GM12878 (cell line): ENCODE measurements around the gene ADAMTSL4.

Source experiments
- CTCF ChIP-seq, 3 experiments: IDR thresholded peaks in 2 of 3; conservative IDR thresholded peaks in 1 of 3; 2 replicates each; pipeline ENCODE4 v1.5.1; 2011; ENCODE audit warnings: low read depth in 3 of 3, low read length in 3 of 3, mild to moderate bottlenecking in 3 of 3, control low read depth in 2 of 3, moderate library complexity in 2 of 3, inconsistent platforms in 1 of 3, mixed read lengths in 1 of 3; ENCODE audit not compliant: control insufficient read depth in 2 of 3, insufficient read depth in 1 of 3; ENCODE audit errors: extremely low read depth in 1 of 3
- EGR1 ChIP-seq, 2 experiments: IDR thresholded peaks; 1 replicate in 1 of 2; 2 replicates in 1 of 2; pipeline ENCODE4 v1.6.1; 2011 to 2012; ENCODE audit warnings: low read depth in 2 of 2, low read length in 2 of 2, borderline replicate concordance in 1 of 2, mild to moderate bottlenecking in 1 of 2, moderate library complexity in 1 of 2
- NFYB ChIP-seq: IDR thresholded peaks from 2 replicates; pipeline ENCODE4 v1.6.1; 2011; ENCODE audit warnings: low read depth, mild to moderate bottlenecking, low read length, improper control_type of control experiment, moderate library complexity; ENCODE audit not compliant: insufficient read depth
- NR2F1 ChIP-seq: fragments of 450-650 bp; conservative IDR thresholded peaks from 2 replicates; pipeline ENCODE4 v1.6.1; 2017; ENCODE audit warnings: mild to moderate bottlenecking
- POLR2A ChIP-seq: IDR thresholded peaks from 2 replicates; pipeline ENCODE4 v1.6.1; 2011; ENCODE audit warnings: low read depth, mild to moderate bottlenecking, low read length
- POLR2AphosphoS2 ChIP-seq: IDR thresholded peaks from 2 replicates; pipeline ENCODE4 v1.6.1; 2011; ENCODE audit warnings: low read depth, mild to moderate bottlenecking, low read length, improper control_type of control experiment, moderate library complexity
- SMC3 ChIP-seq: IDR thresholded peaks from 2 replicates; pipeline ENCODE4 v1.6.1; 2011; ENCODE audit warnings: low read length, improper control_type of control experiment, borderline replicate concordance
- YY1 ChIP-seq: IDR thresholded peaks from 2 replicates; pipeline ENCODE4 v1.6.1; 2011; ENCODE audit warnings: low read depth, mild to moderate bottlenecking, low read length
- ZZZ3 ChIP-seq: IDR thresholded peaks from 2 replicates; pipeline ENCODE4 v1.6.1; 2011; ENCODE audit warnings: low read depth; ENCODE audit not compliant: control insufficient read depth, insufficient read length
- TF ChIP-seq, protein P1 (sequence below): fragments of 150-350 bp; IDR thresholded peaks from 2 replicates; pipeline ENCODE4 v1.6.1; 2016; ENCODE audit warnings: low read depth, low read length

DNA sequence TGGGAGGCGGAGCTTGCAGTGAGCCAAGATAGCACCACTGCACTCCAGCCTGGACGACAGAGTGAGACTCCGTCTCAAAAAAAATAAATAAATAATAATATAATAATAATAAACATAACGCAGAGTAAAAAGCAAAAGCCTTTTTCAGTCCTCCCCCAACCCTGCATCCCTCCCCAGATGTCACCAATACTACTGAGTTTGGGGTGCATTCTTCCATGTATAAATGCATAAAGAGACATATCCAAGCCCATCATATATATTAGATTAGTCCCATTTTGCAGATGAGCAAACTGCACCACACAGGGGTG is 930 bp upstream of the ADAMTSL4 start:
- TF ChIP-seq SMC3: no peak
- no peak for TF ChIP-seq CTCF (IDR thresholded peaks at IDR 0.05 in 2 of 3, conservative IDR thresholded peaks at IDR 0.05 in 1 of 3; ENCODE audit: control insufficient read depth in 2 of 3, extremely low read depth in 1 of 3, insufficient read depth in 1 of 3, low read depth in 3 of 3, low read length in 3 of 3)
- no peak for TF ChIP-seq POLR2AphosphoS2
- no peak for TF ChIP-seq EGR1 (IDR thresholded peaks at IDR 0.05; ENCODE audit: borderline replicate concordance in 1 of 2, low read depth in 2 of 2, low read length in 2 of 2)
- no peak for TF ChIP-seq YY1
- TF ChIP-seq, protein P1, sequence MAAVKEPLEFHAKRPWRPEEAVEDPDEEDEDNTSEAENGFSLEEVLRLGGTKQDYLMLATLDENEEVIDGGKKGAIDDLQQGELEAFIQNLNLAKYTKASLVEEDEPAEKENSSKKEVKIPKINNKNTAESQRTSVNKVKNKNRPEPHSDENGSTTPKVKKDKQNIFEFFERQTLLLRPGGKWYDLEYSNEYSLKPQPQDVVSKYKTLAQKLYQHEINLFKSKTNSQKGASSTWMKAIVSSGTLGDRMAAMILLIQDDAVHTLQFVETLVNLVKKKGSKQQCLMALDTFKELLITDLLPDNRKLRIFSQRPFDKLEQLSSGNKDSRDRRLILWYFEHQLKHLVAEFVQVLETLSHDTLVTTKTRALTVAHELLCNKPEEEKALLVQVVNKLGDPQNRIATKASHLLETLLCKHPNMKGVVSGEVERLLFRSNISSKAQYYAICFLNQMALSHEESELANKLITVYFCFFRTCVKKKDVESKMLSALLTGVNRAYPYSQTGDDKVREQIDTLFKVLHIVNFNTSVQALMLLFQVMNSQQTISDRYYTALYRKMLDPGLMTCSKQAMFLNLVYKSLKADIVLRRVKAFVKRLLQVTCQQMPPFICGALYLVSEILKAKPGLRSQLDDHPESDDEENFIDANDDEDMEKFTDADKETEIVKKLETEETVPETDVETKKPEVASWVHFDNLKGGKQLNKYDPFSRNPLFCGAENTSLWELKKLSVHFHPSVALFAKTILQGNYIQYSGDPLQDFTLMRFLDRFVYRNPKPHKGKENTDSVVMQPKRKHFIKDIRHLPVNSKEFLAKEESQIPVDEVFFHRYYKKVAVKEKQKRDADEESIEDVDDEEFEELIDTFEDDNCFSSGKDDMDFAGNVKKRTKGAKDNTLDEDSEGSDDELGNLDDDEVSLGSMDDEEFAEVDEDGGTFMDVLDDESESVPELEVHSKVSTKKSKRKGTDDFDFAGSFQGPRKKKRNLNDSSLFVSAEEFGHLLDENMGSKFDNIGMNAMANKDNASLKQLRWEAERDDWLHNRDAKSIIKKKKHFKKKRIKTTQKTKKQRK: no peak
- TF ChIP-seq NFYB: no peak
- TF ChIP-seq POLR2A: no peak
- no peak for TF ChIP-seq ZZZ3
- TF ChIP-seq NR2F1: no peak
